ENCODE data around the gene RBM44.
A peak's percentile ranks its signal among the peaks of the same experiment; 100 is the strongest.
"Not testable (repeated sequence)": the region's sequence is repeated elsewhere in the genome, so short reads cannot be mapped to it uniquely, and the experiment has no call there.

The RBM44 gene

GRCh38 chr2:237862528-237862895 is 63.9 kb downstream of the RBM44 start:
- TF ChIP-seq POU2F2 (IDR thresholded peaks at IDR 0.05; ENCODE audit: low read depth, low read length) (no peak), POLR2AphosphoS5 (IDR thresholded peaks at IDR 0.05; ENCODE audit: low read depth, low read length) (no peak), TAF1 (IDR thresholded peaks at IDR 0.05; ENCODE audit: low read depth, low read length) (no peak), SPI1 (IDR thresholded peaks at IDR 0.05; ENCODE audit: low read depth, low read length) (no peak), POLR2A (IDR thresholded peaks at IDR 0.05; ENCODE audit: low read depth, low read length) (no peak), PAX5 (IDR thresholded peaks at IDR 0.05; ENCODE audit: insufficient read depth, low read length, severe bottlenecking) (no peak)
- DNase-seq (ENCODE audit: insufficient read length, low spot score) (no peak), FAIRE-seq (no peak)

GRCh38 chr2:237863102-237863511 is 64.5 kb downstream of the RBM44 start:
- no peak for FAIRE-seq
- TF ChIP-seq PAX5 (IDR thresholded peaks at IDR 0.05; ENCODE audit: insufficient read depth, low read length, severe bottlenecking) (no peak), POLR2AphosphoS5 (IDR thresholded peaks at IDR 0.05; ENCODE audit: low read depth, low read length) (no peak), POU2F2 (IDR thresholded peaks at IDR 0.05; ENCODE audit: low read depth, low read length) (no peak), TAF1 (IDR thresholded peaks at IDR 0.05; ENCODE audit: low read depth, low read length) (no peak), SPI1 (IDR thresholded peaks at IDR 0.05; ENCODE audit: low read depth, low read length) (no peak), POLR2A (IDR thresholded peaks at IDR 0.05; ENCODE audit: low read depth, low read length) (no peak)
- DNase-seq (ENCODE audit: insufficient read length, low spot score): peak; percentile 9

GRCh38 chr2:237863689-237864443 is 65.3 kb downstream of the RBM44 start:
- FAIRE-seq (no peak), DNase-seq (ENCODE audit: insufficient read length, low spot score) (no peak)
- TF ChIP-seq PAX5 (IDR thresholded peaks at IDR 0.05; ENCODE audit: insufficient read depth, low read length, severe bottlenecking) (no peak), POLR2A (IDR thresholded peaks at IDR 0.05; ENCODE audit: low read depth, low read length) (no peak), TAF1 (IDR thresholded peaks at IDR 0.05; ENCODE audit: low read depth, low read length) (no peak), POLR2AphosphoS5 (IDR thresholded peaks at IDR 0.05; ENCODE audit: low read depth, low read length) (no peak), SPI1 (IDR thresholded peaks at IDR 0.05; ENCODE audit: low read depth, low read length) (no peak), POU2F2 (IDR thresholded peaks at IDR 0.05; ENCODE audit: low read depth, low read length) (no peak)

- FAIRE-seq (no peak), DNase-seq (ENCODE audit: insufficient read length, low spot score) (no peak)
- TF ChIP-seq POLR2A (IDR thresholded peaks at IDR 0.05; ENCODE audit: low read depth, low read length) (no peak), PAX5 (IDR thresholded peaks at IDR 0.05; ENCODE audit: insufficient read depth, low read length, severe bottlenecking) (no peak), POLR2AphosphoS5 (IDR thresholded peaks at IDR 0.05; ENCODE audit: low read depth, low read length) (no peak), SPI1 (IDR thresholded peaks at IDR 0.05; ENCODE audit: low read depth, low read length) (no peak), TAF1 (IDR thresholded peaks at IDR 0.05; ENCODE audit: low read depth, low read length) (no peak), POU2F2 (IDR thresholded peaks at IDR 0.05; ENCODE audit: low read depth, low read length) (no peak)
Measured at GRCh38 chr2:237864444-237864931, 65.9 kb downstream of the RBM44 start.

GRCh38 chr2:237864940-237865622 is 66.5 kb downstream of the RBM44 start:
- DNase-seq (ENCODE audit: insufficient read length, low spot score): no peak
- FAIRE-seq: no peak
- TF ChIP-seq SPI1 (IDR thresholded peaks at IDR 0.05; ENCODE audit: low read depth, low read length): no peak
- no peak for TF ChIP-seq TAF1 (IDR thresholded peaks at IDR 0.05; ENCODE audit: low read depth, low read length)
- TF ChIP-seq PAX5 (IDR thresholded peaks at IDR 0.05; ENCODE audit: insufficient read depth, low read length, severe bottlenecking): no peak
- TF ChIP-seq POLR2A (IDR thresholded peaks at IDR 0.05; ENCODE audit: low read depth, low read length): no peak
- TF ChIP-seq POU2F2 (IDR thresholded peaks at IDR 0.05; ENCODE audit: low read depth, low read length): no peak
- no peak for TF ChIP-seq POLR2AphosphoS5 (IDR thresholded peaks at IDR 0.05; ENCODE audit: low read depth, low read length)

- TF ChIP-seq POLR2A (IDR thresholded peaks at IDR 0.05; ENCODE audit: low read depth, low read length) (no peak), POU2F2 (IDR thresholded peaks at IDR 0.05; ENCODE audit: low read depth, low read length) (no peak), POLR2AphosphoS5 (IDR thresholded peaks at IDR 0.05; ENCODE audit: low read depth, low read length) (no peak), SPI1 (IDR thresholded peaks at IDR 0.05; ENCODE audit: low read depth, low read length) (no peak)
- FAIRE-seq (no peak), DNase-seq (ENCODE audit: insufficient read length, low spot score) (no peak)
Measured at GRCh38 chr2:237865623-237866041, 67.1 kb downstream of the RBM44 start.

GRCh38 chr2:237866101-237866621 is 67.6 kb downstream of the RBM44 start:
- FAIRE-seq: no peak
- no peak for TF ChIP-seq POLR2AphosphoS5 (IDR thresholded peaks at IDR 0.05; ENCODE audit: low read depth, low read length)
- TF ChIP-seq POU2F2 (IDR thresholded peaks at IDR 0.05; ENCODE audit: low read depth, low read length): no peak
- TF ChIP-seq PAX5 (IDR thresholded peaks at IDR 0.05; ENCODE audit: insufficient read depth, low read length, severe bottlenecking): no peak
- TF ChIP-seq POLR2A (IDR thresholded peaks at IDR 0.05; ENCODE audit: low read depth, low read length): no peak
- no peak for TF ChIP-seq SPI1 (IDR thresholded peaks at IDR 0.05; ENCODE audit: low read depth, low read length)
- no peak for TF ChIP-seq TAF1 (IDR thresholded peaks at IDR 0.05; ENCODE audit: low read depth, low read length)
- no peak for DNase-seq (ENCODE audit: insufficient read length, low spot score)

- no peak for TF ChIP-seq TAF1 (IDR thresholded peaks at IDR 0.05; ENCODE audit: low read depth, low read length)
- no peak for TF ChIP-seq PAX5 (IDR thresholded peaks at IDR 0.05; ENCODE audit: insufficient read depth, low read length, severe bottlenecking)
- TF ChIP-seq POU2F2 (IDR thresholded peaks at IDR 0.05; ENCODE audit: low read depth, low read length): no peak
- TF ChIP-seq POLR2A (IDR thresholded peaks at IDR 0.05; ENCODE audit: low read depth, low read length): no peak
- TF ChIP-seq SPI1 (IDR thresholded peaks at IDR 0.05; ENCODE audit: low read depth, low read length): no peak
- no peak for TF ChIP-seq POLR2AphosphoS5 (IDR thresholded peaks at IDR 0.05; ENCODE audit: low read depth, low read length)
- no peak for DNase-seq (ENCODE audit: insufficient read length, low spot score)
- FAIRE-seq: no peak
Measured at GRCh38 chr2:237867465-237867864, 68.9 kb downstream of the RBM44 start.

GRCh38 chr2:237868074-237868473 is 69.5 kb downstream of the RBM44 start:
- FAIRE-seq; DNase-seq (ENCODE audit: insufficient read length, low spot score): not testable (repeated sequence)
